ENCODE data around the gene TACR2. TPM values are rescaled to one million over a fixed set of nuclear protein-coding genes. Genes with fewer than 3 reads are reported as not detected.

Gene TACR2
- total and polyA plus RNA-seq, 7 donors = 6.0 to 184 (median 162) TPM; not detected in 1

DNA sequence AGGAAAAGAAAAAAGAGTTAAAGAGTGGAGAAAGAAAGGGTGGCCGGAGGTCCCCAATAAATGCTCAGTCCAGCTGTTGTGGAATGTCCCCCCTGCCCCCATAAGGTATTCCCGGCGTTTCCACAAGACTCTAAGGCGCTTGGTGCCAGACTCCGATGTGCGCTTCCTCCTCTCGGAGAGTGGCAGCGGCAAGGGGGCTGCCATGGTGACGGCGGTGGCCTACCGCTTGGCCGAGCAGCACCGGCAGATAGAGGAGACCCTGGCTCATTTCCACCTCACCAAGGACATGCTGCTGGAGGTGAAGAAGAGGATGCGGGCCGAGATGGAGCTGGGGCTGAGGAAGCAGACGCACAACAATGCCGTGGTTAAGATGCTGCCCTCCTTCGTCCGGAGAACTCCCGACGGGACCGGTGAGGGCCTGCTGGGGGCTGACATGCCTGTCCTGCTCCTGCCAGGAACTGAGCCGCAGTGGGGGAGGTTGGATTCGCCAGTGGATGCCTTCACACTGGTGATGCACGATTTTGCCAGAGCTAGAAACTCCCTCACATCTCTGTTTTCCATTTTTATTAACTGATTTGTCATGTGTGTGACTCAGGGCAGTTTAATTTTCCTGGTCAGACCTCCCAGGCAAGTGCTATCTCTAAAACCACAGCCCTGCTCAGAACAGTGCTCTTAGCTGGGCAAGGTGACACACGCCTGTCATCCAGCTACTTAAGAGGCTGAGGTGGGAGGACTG lies 34.2 kb downstream of the TACR2 start:
- no peak overlapping the region for H3K4me3 ChIP-seq
- H3K36me3 ChIP-seq = peaks cover 23 to 88% (median 44%) of the 10 kb centered on the region in 4 donors
- peaks cover 0 to 6% (median 1%) of the 10 kb centered on the region in 4 donors for H3K4me1 ChIP-seq
- no peaks in the 10 kb centered on the region for H3K9me3 ChIP-seq
- no peak for DNase-seq
- H3K27ac ChIP-seq = peak overlapping the region in 1 of 4 donors; percentile 24
- intact Hi-C loops (cut with DNase I) = no loop called here
- 94 to 96% methylated on average over 26 of the region's 26 CpGs for WGBS, 2 donors
- H3K27me3 ChIP-seq = no peaks in the 10 kb centered on the region
- TF ChIP-seq POLR2AphosphoS5 (IDR thresholded peaks at IDR 0.05) (peak in 1 of 4 donors; percentile 22), EP300 (IDR thresholded peaks at IDR 0.05) (no peak)

GRCh38 chr10:69379800-69380199 lies 36.9 kb downstream of the TACR2 start:
- no peaks in the 10 kb centered on the region for H3K27me3 ChIP-seq
- no peaks in the 10 kb centered on the region for H3K9me3 ChIP-seq
- H3K4me3 ChIP-seq = no peak overlapping the region
- intact Hi-C loops (cut with DNase I) = loop anchor here (5.0 kb wide), 2 partner anchors 47 to 62 kb away; no protein-coding TSS in a partner anchor
- peaks cover 0 to 26% (median 22%) of the 10 kb centered on the region in 4 donors for H3K4me1 ChIP-seq
- 97 to 98% methylated on average over 16 of the region's 16 CpGs for WGBS, 2 donors
- TF ChIP-seq CTCF (IDR thresholded peaks at IDR 0.05) = no peak
- no peak for TF ChIP-seq POLR2AphosphoS5 (IDR thresholded peaks at IDR 0.05)
- TF ChIP-seq POLR2A (IDR thresholded peaks at IDR 0.05) = no peak
- no peak for TF ChIP-seq EP300 (IDR thresholded peaks at IDR 0.05)
- H3K27ac ChIP-seq = no peak overlapping the region
- no peak for DNase-seq
- H3K36me3 ChIP-seq = peaks cover 13 to 71% (median 32%) of the 10 kb centered on the region in 4 donors

- Histone ChIP-seq H3K27me3 (no peaks in the 10 kb centered on the region), H3K4me1 (peaks cover 0 to 36% (median 30%) of the 10 kb centered on the region in 4 donors), H3K27ac (peak overlapping the region; percentile 43 to 86 (median 73)), H3K4me3 (no peak overlapping the region), H3K9me3 (no peaks in the 10 kb centered on the region), H3K36me3 (peaks cover 6 to 57% (median 23%) of the 10 kb centered on the region in 4 donors)
- intact Hi-C loops (cut with DNase I) = loop anchor here (5.0 kb wide), 2 partner anchors 46 to 61 kb away; no protein-coding TSS in a partner anchor
- TF ChIP-seq POLR2AphosphoS5 (IDR thresholded peaks at IDR 0.05) (peak in 2 of 4 donors; percentile 18 to 42), POLR2A (IDR thresholded peaks at IDR 0.05) (no peak)
- no peak for DNase-seq
- 68 to 73% methylated on average over 3 of the region's 3 CpGs for WGBS, 2 donors
These were observed 38.8 kb downstream of the TACR2 start for GRCh38 chr10:69377933-69378332.

- TF ChIP-seq POLR2AphosphoS5 (IDR thresholded peaks at IDR 0.05) (no peak), EP300 (IDR thresholded peaks at IDR 0.05) (no peak), POLR2A (IDR thresholded peaks at IDR 0.05) (no peak), CTCF (IDR thresholded peaks at IDR 0.05) (no peak)
- WGBS, 2 donors = 91% methylated on average over 6 of the region's 6 CpGs
- H3K27ac ChIP-seq = peak overlapping the region; percentile 72 to 86 (median 73)
- H3K4me1 ChIP-seq = peaks cover 0 to 36% (median 30%) of the 10 kb centered on the region in 4 donors
- no peak for DNase-seq
- no peaks in the 10 kb centered on the region for H3K27me3 ChIP-seq
- intact Hi-C loops (cut with DNase I) = loop anchor here (5.0 kb wide), 2 partner anchors 45 to 60 kb away; no protein-coding TSS in a partner anchor
- H3K9me3 ChIP-seq = no peaks in the 10 kb centered on the region
- H3K36me3 ChIP-seq = peaks cover 0 to 49% (median 17%) of the 10 kb centered on the region in 4 donors
- H3K4me3 ChIP-seq = no peak overlapping the region
These were observed 39.5 kb downstream of the TACR2 start for GRCh38 chr10:69377191-69377590.

- intact Hi-C loops (cut with DNase I) = loop anchor here (5.0 kb wide), 2 partner anchors 44 to 59 kb away; no protein-coding TSS in a partner anchor
- Histone ChIP-seq H3K27ac (peak overlapping the region; percentile 72 to 86 (median 73)), H3K36me3 (peaks cover 0 to 49% (median 17%) of the 10 kb centered on the region in 4 donors), H3K9me3 (no peaks in the 10 kb centered on the region), H3K4me1 (peaks cover 0 to 36% (median 30%) of the 10 kb centered on the region in 4 donors), H3K4me3 (no peak overlapping the region), H3K27me3 (no peaks in the 10 kb centered on the region)
- 95% methylated on average over 11 of the region's 11 CpGs for WGBS, 2 donors
- no peak for DNase-seq
- TF ChIP-seq CTCF (IDR thresholded peaks at IDR 0.05) (no peak), POLR2AphosphoS5 (IDR thresholded peaks at IDR 0.05) (no peak), POLR2A (IDR thresholded peaks at IDR 0.05) (no peak), EP300 (IDR thresholded peaks at IDR 0.05) (no peak)
These were observed 40.1 kb downstream of the TACR2 start for GRCh38 chr10:69376662-69377061.

All from sigmoid colon (tissue), 7 donors.